Peyer's patch (tissue), 4 donors: ENCODE data around the gene RPS6KA5.

Experiments
- POLR2A ChIP-seq, 2 donors: fragments of 450-650 bp; IDR thresholded peaks; one replicate each; pipeline ENCODE4 v1.5.1; 2017; ENCODE audit warnings: antibody characterized with exemption in 2 of 2, mild to moderate bottlenecking in 2 of 2, moderate library complexity in 2 of 2
- TF ChIP-seq, protein P1 (sequence below), 6 experiments: fragments of 450-650 bp in 4 of 6; fragments of 200-600 bp in 2 of 6; sonication (generic) in 1 of 6; IDR thresholded peaks; one replicate each; pipeline ENCODE4 v1.5.1; 2017 to 2019; ENCODE audit warnings: antibody characterized with exemption in 6 of 6, mild to moderate bottlenecking in 3 of 6, moderate library complexity in 1 of 6

GRCh38 chr14:91068642-91069041 is 8.2 kb upstream of the RPS6KA5 start:
- TF ChIP-seq, protein P1, sequence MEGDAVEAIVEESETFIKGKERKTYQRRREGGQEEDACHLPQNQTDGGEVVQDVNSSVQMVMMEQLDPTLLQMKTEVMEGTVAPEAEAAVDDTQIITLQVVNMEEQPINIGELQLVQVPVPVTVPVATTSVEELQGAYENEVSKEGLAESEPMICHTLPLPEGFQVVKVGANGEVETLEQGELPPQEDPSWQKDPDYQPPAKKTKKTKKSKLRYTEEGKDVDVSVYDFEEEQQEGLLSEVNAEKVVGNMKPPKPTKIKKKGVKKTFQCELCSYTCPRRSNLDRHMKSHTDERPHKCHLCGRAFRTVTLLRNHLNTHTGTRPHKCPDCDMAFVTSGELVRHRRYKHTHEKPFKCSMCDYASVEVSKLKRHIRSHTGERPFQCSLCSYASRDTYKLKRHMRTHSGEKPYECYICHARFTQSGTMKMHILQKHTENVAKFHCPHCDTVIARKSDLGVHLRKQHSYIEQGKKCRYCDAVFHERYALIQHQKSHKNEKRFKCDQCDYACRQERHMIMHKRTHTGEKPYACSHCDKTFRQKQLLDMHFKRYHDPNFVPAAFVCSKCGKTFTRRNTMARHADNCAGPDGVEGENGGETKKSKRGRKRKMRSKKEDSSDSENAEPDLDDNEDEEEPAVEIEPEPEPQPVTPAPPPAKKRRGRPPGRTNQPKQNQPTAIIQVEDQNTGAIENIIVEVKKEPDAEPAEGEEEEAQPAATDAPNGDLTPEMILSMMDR (IDR thresholded peaks at IDR 0.05) = no peak
- no peak for TF ChIP-seq POLR2A (IDR thresholded peaks at IDR 0.05)
